ENCODE data around the gene NANOS3.
"Not testable (repeated sequence)": the region's sequence is repeated elsewhere in the genome, so short reads cannot be mapped to it uniquely, and the experiment has no call there.

NANOS3 gene

DNA sequence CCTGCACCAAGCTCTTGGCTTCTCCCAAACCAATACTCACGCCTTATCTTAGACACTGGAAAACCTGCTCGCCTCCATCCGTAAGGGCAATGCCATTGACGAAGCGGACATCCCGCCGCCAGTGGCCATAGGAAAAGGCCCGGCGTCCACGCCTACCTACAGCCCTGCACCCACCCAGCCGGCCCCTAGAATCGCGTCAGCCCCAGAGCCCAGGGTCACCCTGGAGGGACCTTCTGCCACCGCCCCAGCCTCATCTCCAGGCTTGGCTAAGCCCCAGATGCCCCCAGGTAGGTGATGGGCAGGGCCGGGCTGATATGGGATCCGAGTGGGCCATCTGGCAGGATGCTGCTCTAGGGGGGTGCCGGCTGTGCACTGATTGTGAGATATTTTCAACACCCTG is 36.4 kb downstream of the NANOS3 start:
- TF ChIP-seq, protein P1, sequence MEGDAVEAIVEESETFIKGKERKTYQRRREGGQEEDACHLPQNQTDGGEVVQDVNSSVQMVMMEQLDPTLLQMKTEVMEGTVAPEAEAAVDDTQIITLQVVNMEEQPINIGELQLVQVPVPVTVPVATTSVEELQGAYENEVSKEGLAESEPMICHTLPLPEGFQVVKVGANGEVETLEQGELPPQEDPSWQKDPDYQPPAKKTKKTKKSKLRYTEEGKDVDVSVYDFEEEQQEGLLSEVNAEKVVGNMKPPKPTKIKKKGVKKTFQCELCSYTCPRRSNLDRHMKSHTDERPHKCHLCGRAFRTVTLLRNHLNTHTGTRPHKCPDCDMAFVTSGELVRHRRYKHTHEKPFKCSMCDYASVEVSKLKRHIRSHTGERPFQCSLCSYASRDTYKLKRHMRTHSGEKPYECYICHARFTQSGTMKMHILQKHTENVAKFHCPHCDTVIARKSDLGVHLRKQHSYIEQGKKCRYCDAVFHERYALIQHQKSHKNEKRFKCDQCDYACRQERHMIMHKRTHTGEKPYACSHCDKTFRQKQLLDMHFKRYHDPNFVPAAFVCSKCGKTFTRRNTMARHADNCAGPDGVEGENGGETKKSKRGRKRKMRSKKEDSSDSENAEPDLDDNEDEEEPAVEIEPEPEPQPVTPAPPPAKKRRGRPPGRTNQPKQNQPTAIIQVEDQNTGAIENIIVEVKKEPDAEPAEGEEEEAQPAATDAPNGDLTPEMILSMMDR (conservative IDR thresholded peaks at IDR 0.05), result no peak
- H3K27ac ChIP-seq, result no peak overlapping the region

DNA sequence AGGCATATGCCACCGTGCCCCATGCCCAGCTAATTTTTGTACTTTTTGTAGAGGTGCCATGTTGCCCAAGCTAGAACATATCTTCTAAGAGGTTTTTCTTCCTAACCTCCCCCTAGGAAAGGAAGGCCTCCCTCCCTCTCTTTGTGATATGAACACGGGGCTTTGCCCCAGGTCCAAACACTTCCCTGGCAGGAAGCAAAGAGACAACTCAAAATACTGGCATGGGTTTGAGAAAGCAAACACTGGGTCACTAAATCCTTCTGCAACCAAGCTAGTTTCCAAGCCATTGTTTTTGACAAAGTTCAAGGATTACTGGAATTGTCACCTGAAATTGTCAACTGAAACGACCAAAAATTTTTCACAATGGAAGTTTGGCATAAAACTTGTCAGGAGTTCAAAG is 37.8 kb downstream of the NANOS3 start:
- TF ChIP-seq, protein P1 (conservative IDR thresholded peaks at IDR 0.05), result no peak
- H3K27ac ChIP-seq, result no peak overlapping the region

DNA sequence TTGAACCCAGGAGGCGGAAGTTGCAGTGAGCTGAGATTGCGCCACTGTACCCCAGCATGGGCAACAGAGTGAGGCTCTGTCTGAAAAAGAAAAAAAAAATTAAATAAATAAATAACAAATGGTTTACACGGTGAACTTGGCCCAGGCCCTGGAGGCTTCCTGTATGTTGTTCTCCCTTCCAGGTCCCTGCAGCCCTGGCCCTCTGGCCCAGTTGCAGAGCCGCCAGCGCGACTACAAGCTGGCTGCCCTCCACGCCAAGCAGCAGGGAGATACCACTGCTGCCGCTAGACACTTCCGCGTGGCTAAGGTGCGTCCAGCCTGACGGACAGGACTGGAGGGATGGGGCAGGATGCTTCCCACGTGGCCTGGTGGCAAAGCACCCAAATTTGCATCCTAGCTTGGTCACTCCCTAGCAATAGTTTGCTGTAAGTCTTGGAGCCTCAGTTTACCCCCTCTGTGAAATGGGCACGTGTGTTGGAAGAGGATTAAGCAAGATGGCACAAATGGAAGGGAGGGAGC is 41.0 kb downstream of the NANOS3 start:
- peak overlapping the region; percentile 18; the same call in 1 of the 2 replicates for H3K27ac ChIP-seq
- TF ChIP-seq, protein P1 (conservative IDR thresholded peaks at IDR 0.05), result no peak

DNA sequence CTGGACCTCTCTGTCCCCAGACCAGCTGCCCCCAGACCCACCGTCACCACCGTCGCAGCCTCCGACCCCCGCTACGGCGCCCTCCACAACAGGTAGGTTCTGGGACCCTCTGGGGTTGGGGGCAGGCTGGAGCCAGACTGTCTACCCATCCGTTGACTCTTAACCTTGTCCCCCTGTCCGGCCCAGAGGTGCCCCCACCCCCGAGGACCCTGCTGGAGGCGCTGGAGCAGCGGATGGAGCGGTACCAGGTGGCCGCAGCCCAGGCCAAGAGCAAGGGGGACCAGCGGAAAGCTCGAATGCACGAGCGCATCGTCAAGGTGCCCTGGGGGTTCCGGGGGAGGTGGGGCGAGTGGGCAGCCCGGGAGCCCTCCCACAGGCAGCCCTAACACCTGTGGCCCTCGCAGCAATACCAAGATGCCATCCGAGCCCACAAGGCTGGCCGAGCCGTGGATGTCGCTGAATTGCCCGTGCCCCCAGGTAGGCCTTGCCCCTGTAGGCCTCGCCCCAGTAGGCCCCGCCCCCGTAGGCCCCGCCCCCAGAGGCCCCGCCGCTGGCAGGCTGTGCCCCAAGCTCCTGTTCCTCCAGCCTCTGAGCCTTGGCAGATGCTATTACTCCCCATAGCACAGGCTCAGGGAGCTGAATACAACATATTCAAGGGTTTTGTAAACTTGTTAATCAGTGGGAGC is 41.9 kb downstream of the NANOS3 start:
- H3K27ac ChIP-seq, result no peak overlapping the region
- TF ChIP-seq, protein P1 (conservative IDR thresholded peaks at IDR 0.05), result no peak

DNA sequence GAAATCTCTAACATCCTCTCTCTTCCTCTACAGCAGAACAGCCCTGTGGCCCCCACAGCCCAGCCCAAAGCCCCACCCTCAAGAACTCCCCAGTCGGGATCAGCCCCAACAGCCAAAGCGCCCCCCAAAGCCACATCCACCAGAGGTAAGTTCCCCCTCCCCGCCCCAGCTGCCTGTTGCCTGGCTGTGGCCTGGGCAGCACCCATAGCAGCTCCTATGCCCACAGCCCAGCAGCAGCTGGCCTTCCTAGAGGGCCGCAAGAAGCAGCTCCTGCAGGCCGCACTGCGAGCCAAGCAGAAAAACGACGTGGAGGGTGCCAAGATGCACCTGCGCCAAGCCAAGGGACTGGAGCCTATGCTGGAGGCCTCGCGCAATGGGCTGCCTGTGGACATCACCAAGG is 43.6 kb downstream of the NANOS3 start:
- H3K27ac ChIP-seq, result no peak overlapping the region
- TF ChIP-seq, protein P1 (conservative IDR thresholded peaks at IDR 0.05), result no peak

DNA sequence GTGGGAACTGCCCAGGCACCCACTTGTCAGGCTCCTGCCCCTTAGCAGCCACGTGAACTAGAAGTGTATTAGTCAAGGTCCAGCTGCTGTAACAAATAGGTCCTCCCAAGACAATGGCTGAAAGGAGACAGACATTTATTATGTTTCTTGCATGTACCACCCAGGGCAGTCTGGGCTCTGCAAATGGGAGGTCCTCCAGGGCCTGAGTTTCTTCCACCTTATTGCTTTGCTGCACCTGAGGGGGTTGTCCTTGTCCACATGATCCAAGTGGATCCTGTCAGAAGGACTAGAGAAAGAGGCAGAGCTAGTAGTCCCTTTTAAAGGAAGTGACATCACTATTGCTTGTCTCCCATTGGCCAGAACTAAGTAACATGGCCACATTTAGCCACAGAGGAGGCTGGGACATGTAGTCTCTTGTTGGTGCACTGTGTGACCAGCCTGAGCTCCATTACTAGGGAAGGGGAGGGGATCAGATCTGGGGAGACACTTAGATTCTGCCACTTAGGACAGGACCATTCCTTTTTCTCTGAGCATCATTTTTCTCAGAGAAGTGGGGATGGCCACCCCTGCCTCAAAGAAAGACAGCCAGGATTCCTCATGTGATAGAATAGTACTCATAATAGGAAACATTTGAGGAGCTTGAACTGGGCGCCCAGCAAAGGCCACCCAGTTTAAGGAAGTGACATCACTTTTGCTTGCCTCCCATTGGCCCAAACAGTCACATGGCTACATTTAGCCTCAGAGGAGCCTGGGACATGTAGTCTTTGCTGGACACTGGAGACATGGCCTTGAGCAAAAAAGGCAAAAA is 44.2 kb downstream of the NANOS3 start:
- H3K27ac ChIP-seq, result no peak overlapping the region
- TF ChIP-seq, protein P1 (conservative IDR thresholded peaks at IDR 0.05), result no peak

DNA sequence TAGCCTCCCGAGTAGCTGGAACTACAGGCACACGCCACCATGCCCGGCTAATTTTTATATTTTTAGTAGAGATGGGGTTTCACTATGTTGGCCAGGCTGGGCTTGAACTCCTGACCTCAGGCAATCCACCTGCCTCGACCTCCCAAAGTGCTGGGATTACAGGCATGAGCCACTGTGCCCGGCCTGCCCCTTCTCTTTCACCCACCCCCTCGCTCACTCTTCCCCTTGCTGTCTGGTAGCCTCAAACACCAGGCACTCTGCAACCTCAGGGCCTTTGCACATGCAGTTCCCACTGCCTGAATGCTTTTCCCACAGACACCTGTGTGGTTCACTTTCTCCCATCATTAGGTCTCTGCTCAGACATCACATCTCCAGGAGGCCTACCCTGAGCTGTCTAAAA is 45.2 kb downstream of the NANOS3 start:
- H3K27ac ChIP-seq, result not testable (repeated sequence)

Data from VCaP (cell line).